ENCODE results near the gene LIPH.
"Not testable (repeated sequence)": the region's sequence is repeated elsewhere in the genome, so short reads cannot be mapped to it uniquely, and the experiment has no call there.

DNA sequence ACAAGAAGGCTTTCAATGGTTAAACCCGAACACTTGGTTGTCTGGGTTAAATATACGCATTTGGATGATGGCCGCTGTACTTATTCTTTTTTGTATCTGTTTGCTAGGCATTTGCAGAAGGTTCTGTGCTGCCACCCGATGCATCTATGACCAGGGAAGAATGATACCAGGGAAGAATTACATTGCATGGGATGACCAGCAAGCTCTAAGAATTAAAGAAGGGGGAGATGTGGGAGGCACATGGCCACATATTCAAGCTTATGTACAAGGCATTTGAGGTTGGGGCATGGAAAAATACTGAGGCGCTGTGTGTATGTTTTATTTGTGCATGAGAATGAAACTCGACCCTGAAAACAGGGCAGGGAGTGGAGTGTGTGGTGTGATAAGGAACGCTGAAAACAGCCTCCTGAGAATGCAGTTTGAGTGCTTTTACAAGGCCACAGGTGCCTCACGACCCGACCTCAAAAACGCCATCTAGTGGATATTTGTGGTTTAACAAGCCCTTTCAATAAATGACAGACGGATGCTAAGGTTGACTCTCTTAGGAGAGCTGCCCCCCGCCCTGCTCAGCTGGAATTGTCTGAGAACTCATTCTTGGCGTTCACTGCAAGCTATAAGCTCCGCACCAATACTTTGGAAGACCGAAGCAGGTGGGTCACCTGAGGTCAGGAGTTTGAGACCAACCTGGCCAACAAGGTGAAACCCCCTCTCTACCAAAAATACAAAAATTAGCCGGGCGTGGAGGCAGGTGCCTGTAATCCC lies 22.9 kb upstream of the LIPH start:
- peak; percentile 64 for TF ChIP-seq CTCF (IDR thresholded peaks at IDR 0.05; ENCODE audit: borderline replicate concordance, extremely low read depth, low read length, poor library complexity, severe bottlenecking)
- TF ChIP-seq EZH2 (IDR thresholded peaks at IDR 0.05; ENCODE audit: borderline replicate concordance, low read depth, low read length, severe bottlenecking), result not testable (repeated sequence)
